Left ventricle myocardium superior (tissue), 1 donor: ENCODE measurements around the gene ERAL1. TPM values are rescaled to one million over a fixed set of nuclear protein-coding genes. Genes with fewer than 3 reads are reported as not detected.
"Not testable (repeated sequence)": the region's sequence is repeated elsewhere in the genome, so short reads cannot be mapped to it uniquely, and the experiment has no call there.

Experiments
- ATAC-seq: fragments of 200-7000 bp; cut with Tn5 transposase; one replicate; pipeline ENCODE4 v1.9.1; 2020; ENCODE audit warnings: mild to moderate bottlenecking, moderate library complexity
- DNase-seq: peaks from one replicate; pipeline ENCODE4 v3.0.0-alpha.2; 2020
- intact Hi-C: fragments of 100-400 bp; cut with micrococcal nuclease; formaldehyde crosslinking; loops from one replicate; pipeline ENCODE4 v1.11.0; 2022
- total RNA-seq: library from RNA; stranded (reverse); fragmentation: NEBNext Ultra II Directional; extraction: Animal tissue kit (Norgen Biotek cat#: 25700); gene quantifications from one replicate; pipeline ENCODE4 v1.2.1, GENCODE V29; 2021
- donor health status: DM: no; HTN: yes; CAD: no; lungs with severe emphysema.

The ERAL1 gene
- total RNA-seq, 1 donor from 2014 or later: 34.1 TPM

GRCh38 chr17:28846699-28847098 lies 8.1 kb upstream of the ERAL1 start:
- DNase-seq, intact Hi-C loops, ATAC-seq: not testable (repeated sequence)

GRCh38 chr17:28848667-28849066 lies 6.1 kb upstream of the ERAL1 start:
- ATAC-seq (peak; percentile 24), DNase-seq (peak; percentile 40)

GRCh38 chr17:28849281-28849680 lies 5.5 kb upstream of the ERAL1 start:
- peak; percentile 36 for ATAC-seq
- intact Hi-C loops: no loop called here
- no peak for DNase-seq

More at GRCh38 chr17:28848667-28849066, 6.1 kb upstream of the ERAL1 start:
- intact Hi-C loops: not testable (repeated sequence)

GRCh38 chr17:28853295-28853694 lies 1.5 kb upstream of the ERAL1 start:
- ATAC-seq (no peak), DNase-seq (no peak)
- intact Hi-C loops: no loop called here

GRCh38 chr17:28855336-28855679 lies 492 bp downstream of the ERAL1 start:
- no peak for DNase-seq
- ATAC-seq: no peak
- intact Hi-C loops: no loop called here

- intact Hi-C loops: no loop called here
- DNase-seq (no peak), ATAC-seq (no peak)
Measured at GRCh38 chr17:28856028-28856574, 1.3 kb downstream of the ERAL1 start.

GRCh38 chr17:28857905-28858800 lies 3.3 kb downstream of the ERAL1 start:
- intact Hi-C loops: no loop called here
- DNase-seq: peak; percentile 9
- ATAC-seq: no peak

- intact Hi-C loops: no loop called here
- ATAC-seq: no peak
- no peak for DNase-seq
Measured at GRCh38 chr17:28858801-28859355, 4.1 kb downstream of the ERAL1 start.

- intact Hi-C loops: no loop called here
- peak; percentile 12 for DNase-seq
- no peak for ATAC-seq
Measured at GRCh38 chr17:28860363-28860808, 5.6 kb downstream of the ERAL1 start.

- intact Hi-C loops: no loop called here
- no peak for ATAC-seq
Measured at GRCh38 chr17:28861393-28862203, 6.8 kb downstream of the ERAL1 start.

GRCh38 chr17:28862561-28862960 lies 7.7 kb downstream of the ERAL1 start:
- DNase-seq (no peak), ATAC-seq (no peak)
- intact Hi-C loops: no loop called here

More at GRCh38 chr17:28861393-28862203, 6.8 kb downstream of the ERAL1 start:
- DNase-seq: peak; percentile 11

GRCh38 chr17:28863953-28864352 lies 9.1 kb downstream of the ERAL1 start:
- intact Hi-C loops: no loop called here
- ATAC-seq (no peak), DNase-seq (no peak)

GRCh38 chr17:28864991-28865849 lies 10.4 kb downstream of the ERAL1 start:
- peak; percentile 32 for ATAC-seq
- peak; percentile 32 for DNase-seq
- intact Hi-C loops: no loop called here

GRCh38 chr17:28865946-28866752 lies 11.3 kb downstream of the ERAL1 start:
- ATAC-seq: no peak
- DNase-seq: peak; percentile 0
- intact Hi-C loops: no loop called here

GRCh38 chr17:28867276-28867675 lies 12.5 kb downstream of the ERAL1 start:
- DNase-seq (no peak), ATAC-seq (no peak)
- intact Hi-C loops: no loop called here

- no peak for ATAC-seq
- intact Hi-C loops: no loop called here
- peak; percentile 9 for DNase-seq
Measured at GRCh38 chr17:28871056-28871579, 16.3 kb downstream of the ERAL1 start.

- intact Hi-C loops: no loop called here
- no peak for ATAC-seq
- no peak for DNase-seq
Measured at GRCh38 chr17:28873839-28874238, 19.0 kb downstream of the ERAL1 start.

GRCh38 chr17:28874750-28875149 lies 19.9 kb downstream of the ERAL1 start:
- ATAC-seq (no peak), DNase-seq (no peak)
- intact Hi-C loops: no loop called here
